Activated CD4-positive, alpha-beta T cell treated with anti-CD3 and anti-CD28 coated beads, Interleukin-2, amount 50 U/mL, for 4 hours (primary cell): Measurements from ENCODE around the gene CSNK1D.

Experiments
- DNase-seq, 2 experiments: peaks; one replicate each; pipeline ENCODE4 v3.0.0-alpha.2; 2020

Gene CSNK1D

DNA sequence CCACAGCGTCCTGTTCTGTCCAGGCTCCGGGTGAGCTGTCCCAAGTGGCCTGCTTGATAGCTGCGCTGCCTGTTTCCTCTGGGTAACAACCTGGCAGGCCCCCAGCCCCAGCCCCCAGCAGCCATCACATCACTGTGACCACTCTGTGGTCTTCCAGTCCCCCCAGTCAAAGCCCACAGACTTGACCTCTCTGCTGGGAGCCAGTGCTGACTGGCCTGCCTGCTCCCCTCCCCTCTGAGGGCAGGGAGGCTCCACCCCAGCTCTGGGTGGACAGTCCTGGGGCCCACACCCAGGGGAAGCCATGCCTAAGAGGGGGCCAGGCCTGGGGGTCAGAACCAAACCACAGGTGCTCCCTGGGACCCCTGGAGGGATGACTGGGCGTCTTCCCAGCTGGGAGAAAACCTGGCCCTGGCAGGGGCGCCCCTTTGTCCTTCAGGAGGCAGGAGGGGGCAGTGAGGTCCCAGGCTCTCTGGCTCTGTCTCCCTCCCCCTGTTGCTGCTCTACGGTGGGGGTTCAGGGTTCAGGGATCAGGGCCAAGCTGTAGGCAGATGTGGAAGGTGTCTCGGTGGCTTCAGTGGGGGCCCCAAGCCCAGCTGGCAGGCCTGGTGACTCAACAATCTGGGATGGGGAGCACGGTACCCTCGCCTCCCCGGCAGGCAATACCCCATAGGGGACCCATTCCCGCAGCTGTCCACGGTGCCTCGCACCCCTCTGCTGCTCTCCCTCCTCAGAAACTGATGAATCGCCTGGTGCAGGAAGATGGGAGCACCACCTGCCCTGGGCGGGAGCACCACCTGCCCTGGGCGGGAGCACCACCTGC is 46.5 kb downstream of the CSNK1D start:
- no peak for DNase-seq

DNA sequence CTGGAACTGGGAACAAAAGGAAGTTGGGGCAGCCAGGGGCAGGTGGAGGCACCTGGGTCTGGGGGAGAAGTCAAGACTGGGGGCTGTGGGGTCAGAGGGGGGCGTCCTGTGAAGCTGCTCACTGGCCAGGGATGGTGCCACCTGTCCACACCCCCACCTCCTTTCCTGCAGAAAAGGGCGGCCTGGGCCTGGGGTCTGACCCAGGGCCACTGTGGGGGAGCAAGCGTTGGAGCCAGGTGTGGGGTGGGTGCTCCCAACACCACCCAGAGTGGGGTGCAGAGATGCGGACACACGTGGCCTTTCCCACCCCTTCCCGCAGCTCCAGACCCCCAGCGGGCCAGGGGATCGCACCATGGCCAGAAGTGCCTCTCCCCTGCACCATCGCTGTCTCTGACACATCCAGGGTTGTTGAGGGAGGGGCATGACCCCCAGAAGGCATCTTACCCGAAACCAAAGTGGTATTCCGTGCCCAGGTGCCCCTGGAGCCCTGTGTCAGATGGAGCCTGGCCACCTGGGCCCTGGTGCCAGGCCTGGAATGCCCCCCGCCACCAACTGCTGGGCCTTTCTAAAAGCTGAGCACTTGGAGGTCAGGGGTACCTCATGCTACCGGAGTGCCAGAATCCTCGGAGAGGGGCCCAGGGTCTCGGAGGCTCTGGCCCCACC is 47.2 kb downstream of the CSNK1D start:
- DNase-seq: no peak

DNA sequence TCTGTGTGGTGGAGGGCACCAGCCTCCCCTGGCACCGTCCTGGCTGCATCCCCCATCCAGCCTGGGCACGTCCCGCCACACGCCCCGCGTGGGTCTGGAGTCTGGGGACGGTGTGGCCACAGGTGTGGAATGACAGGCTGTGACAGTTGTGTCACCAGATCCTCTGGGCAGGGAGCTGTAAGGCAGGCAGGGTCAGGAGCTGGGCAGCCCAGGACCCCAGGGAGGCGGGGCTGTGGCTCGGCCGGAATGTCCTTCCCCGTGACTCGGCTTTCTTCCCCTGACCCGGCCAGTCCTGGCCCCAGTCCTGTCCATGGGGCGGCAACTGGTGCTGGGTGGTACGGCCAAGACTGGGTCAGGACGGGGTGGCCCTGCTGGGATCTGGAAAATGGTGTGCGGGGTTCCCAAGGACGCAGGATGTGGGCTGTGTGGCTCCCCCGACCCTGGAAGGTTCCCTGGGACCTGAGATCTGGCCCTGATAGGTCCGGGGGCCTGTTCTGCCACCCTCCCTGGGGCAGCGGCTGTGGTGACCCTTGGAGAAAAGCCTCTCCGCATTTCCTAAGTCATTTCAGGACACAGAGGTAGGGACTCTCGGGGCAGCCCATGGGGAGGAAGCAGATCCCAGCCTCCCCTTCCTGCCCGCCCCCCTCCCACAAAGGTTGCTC is 48.0 kb downstream of the CSNK1D start:
- no peak for DNase-seq

DNA sequence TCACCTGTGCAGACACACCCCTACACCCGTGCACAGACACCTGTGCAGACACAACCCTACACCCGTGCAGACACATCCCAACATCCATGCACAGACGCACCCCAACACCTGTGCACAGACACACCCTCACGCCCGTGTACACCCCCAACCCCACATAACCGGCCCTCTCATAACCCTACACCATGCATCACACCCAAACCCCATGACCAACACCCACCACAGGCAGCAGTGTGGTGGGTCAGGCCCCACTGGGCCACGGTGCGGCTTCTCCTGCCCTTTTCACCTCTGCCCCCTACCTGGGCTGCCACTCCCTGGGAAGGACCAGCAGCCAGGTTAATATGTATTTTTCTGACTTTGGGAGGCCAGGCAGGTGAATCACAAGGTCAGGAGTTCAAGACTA is 48.8 kb downstream of the CSNK1D start:
- no peak for DNase-seq

DNA sequence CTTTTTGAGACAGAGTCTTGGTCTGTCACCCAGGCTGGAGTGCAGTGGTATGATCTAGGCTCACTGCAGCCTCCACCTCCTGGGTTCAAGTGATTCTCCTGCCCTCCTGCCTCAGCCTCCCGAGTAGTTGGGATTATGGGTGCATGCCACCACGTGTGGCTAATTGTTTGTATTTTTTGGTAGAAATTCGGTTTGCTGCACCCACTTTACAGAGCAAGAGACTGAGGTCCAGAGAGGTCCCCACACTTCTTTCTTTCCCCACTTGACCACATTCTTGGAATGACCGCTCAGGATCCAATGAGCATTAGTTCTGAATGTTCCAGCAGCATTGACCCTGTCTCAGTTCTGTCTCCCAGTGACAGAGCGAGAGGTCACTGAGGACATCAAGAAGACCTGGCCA is 50.0 kb downstream of the CSNK1D start:
- no peak for DNase-seq

DNA sequence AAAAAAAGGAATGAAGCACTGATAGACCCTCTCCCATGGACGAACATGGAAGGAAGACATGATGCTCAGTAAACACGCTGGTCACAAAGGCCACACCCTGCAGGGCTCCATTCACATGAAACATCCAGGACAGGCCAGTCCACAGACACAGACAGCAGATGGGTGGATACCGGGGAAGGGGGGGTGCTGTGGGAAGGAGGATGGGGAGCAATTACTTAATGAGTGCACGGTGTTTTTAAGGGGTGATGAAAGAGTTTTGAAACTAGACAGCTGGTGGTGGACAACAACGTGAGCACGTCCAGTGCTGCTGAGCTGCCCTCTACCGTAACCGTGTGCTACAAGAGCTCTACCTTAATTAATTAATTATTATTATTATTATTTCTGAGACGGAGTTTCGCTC is 50.7 kb downstream of the CSNK1D start:
- DNase-seq: no peak

DNA sequence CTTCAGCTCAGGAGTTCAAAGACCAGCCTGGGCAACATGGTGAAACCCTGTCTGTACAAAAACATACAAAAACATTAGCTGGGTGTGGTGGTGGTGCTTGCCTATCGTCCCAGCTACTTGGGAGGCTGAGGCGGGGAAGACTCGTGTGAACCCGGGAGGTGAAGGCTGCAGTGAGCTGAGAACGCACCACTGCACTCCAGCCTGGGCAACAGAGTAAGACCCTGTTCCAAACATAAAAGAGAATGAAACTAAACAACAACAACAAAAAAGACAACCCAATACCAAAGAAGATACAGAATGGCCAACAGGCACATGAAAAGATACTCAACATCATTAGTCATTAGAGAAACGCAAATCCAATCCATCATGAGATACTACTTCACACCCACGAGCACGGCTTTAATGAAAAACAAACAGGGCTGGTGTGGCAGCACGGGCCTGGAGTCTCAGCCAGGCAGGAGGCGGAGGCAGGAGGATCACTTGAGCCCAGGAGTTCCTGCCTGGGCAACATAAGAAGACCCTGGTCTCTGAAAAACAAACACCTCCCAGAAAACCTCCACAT is 52.1 kb downstream of the CSNK1D start:
- no peak for DNase-seq

DNA sequence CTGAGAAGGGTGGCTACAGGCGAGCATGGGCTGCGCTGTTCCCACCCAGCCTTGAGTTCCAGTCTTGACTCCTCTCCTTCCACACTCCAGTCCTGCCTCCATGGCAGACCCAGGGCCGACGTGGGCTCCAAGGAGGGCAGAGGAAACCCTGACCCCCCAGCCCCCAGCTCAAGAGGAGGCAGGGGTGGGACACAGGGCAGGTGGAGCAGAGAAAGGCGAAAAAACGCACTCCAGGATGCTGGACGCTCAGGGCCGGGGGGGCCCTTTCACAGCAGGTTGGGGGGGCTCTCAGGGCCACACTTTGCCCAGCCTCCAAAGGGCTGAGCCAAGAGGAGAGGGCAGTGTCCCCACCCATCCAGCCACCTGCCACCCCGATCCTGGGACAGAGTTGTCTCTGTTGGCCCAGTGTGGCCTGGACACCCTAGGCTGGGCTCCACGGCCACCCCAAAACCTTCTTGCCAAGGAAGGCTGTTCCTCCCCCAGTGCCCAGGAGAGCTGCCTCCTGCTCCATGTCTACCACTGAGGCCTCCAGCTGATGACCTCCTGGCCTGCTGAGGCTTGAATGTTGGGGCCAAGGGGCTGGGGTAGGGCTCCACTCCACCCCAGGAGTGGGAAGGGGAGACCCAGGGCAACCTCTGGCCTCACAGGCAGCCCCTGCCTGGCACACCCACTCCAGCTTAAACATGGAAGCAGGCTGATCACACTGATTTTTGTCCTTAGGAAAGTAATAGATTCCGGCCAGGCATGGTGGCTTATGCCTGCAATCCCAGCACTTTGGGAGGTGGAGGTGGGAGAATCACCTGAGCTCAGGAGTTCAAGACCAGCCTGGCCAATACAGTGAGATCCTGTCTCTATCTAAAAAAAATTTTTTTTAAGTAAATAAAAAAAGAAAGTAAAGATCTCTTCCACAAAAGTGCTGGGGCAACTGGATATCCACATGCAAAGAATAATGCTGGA is 53.5 kb downstream of the CSNK1D start:
- DNase-seq: no peak

DNA sequence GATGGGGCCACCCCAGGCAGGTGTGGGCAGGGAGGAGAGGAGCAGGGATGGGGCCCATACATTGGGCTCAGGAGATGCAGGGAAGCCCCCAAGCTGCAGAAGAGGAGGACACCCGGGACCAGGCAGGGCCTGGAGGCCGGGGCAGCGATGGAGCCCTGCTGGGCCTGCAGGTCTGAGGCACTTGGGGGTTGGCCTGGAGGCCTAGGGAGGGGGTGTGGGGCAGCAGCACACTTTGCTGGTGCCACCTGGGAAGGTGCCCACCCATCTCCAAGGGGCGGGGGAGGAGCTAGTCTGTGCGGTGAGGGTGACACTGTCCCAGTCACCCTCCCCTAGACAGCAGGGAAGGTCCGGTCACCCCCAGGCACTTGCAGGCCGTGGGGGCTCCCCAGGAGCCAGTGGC is 54.4 kb downstream of the CSNK1D start:
- DNase-seq: no peak

DNA sequence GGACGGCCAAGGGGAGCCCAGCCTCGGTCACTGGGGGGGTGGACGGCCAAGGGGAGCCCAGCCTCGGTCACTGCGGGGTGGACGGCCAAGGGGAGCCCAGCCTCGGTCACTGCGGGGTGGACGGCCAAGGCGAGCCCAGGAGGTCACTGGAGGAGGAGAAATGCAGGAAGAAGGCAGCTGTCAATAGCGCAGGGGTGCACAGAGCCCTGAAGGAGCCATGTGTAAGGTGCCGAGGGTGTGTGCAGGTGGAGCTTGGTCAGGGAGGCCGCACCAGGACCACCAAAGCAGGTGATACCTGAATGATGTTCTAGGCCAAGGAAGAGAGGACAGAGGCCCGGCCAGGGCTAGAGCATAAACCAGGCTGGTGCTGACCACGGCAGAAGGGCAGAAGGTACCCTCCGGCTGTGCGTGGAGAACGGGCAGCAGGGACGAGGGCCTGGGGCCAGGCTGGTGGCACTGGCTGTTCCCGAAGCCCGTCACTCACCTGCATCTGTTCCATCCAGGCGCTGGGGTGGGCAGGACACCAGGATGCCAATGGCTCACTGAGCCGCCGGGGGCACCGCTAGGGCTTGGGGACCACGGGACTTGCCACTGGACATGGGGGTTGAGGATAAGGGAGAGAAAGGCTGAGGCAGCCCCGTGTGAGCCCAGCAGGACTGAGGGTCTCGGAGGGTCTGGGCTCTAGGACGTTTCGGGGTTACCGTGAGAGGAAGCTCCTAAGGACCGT is 55.0 kb downstream of the CSNK1D start:
- DNase-seq: no peak

DNA sequence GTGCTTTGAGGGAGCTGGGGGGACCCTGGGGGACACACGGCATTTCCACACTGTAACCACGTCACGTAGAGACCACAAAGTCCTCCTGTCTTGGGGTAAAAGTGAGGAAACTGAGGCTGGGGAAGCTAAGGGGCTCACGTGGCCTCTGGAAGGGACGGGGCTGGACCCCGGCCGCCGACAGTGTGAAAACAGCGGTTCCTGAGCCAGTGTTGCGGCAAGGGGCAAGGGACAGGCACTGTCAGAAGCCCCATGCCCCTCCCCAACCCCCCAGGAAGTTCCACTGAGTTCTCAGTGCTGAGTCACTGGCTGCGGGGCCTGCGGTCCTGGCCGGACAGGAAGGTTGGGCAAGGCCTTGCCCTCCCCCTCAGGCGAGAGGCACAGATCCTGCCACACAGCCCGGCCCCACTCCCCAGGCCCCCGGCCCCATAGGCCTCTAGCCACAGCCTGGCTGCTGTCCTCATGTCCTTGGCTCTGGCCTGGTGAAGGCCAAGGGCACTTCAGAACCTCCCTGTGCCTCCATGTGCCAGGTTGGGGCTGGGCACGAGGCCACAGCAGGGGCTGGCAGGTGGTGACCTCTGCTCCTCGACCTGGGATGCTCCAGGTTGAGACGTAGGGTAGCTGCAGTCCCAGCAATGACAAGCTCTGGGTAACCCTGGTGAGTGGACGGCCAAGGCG is 55.8 kb downstream of the CSNK1D start:
- DNase-seq: no peak

DNA sequence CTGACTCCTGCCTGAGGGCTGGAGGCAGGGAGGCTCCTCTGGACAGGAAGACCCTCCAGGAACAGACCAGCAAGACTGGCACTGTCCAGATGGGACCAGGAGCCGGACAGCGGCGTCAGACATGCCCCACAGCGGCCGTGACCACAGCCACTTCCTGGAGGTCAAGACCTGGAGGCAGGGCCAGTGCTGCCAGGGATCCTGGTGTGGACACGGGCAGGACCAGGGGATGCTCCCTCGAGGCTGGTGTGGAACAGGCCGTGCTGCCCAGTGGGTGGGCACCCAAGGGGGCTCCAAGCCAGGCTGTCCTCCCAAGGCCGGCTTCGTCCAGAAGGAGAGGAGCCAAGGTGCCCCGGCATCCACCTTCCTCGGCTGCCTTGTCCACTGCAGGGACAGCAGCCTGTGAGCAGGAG is 56.4 kb downstream of the CSNK1D start:
- DNase-seq: no peak

DNA sequence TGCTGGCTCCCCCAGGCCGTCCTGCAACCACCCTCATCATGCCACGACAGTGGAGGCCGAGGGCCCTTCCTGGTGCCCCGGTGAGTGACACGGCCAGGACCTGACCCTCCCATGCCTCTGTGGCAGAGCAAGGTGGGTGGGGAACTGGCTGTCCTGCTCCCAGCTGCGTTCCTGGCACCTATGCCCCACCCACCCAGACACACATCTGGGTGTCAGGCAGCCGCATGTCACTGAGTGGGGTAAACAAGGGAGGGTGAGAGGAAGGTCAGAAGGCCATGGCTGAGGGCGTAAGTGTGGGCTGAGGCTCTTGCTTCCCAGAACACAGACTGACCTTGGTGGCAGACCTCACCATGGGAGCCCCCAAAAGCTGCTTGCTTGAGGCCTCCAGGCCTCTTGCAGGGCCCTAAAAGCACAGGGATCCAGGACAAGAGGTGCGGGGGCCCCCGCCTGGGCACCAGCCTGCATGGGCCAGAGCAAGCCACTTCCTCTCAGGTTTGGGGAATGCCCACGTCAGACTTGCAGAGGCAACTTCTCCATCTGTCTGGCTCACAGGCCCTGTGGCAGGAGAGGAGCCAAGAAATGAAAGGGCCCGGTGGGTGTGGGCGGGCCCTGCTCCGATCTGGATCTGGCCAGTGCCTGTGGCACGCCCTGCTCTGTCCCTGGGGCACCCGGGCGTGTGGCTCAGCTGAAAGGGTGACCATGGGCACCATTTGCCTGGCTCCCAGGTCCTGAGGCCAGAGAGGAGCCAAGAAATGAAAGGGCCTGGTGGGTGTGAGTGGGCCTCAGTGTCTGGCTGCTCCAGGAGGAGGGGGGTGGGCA is 57.0 kb downstream of the CSNK1D start:
- DNase-seq: no peak

DNA sequence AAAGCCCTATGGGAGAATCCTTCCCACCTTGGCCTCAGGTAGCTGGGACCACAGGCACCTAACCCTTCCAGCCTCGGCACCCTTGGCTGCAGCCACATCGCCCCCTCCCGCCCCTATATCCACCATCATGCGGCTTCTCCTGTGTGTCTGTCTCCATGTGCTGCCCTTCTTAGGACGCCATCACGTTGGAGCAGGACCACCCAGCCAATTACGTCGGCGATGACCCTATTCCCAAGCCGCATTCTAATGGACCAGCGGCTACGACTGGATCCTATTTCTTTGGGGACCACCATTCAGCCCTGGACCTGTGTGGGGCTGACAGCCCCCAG is 57.6 kb downstream of the CSNK1D start:
- no peak for DNase-seq

DNA sequence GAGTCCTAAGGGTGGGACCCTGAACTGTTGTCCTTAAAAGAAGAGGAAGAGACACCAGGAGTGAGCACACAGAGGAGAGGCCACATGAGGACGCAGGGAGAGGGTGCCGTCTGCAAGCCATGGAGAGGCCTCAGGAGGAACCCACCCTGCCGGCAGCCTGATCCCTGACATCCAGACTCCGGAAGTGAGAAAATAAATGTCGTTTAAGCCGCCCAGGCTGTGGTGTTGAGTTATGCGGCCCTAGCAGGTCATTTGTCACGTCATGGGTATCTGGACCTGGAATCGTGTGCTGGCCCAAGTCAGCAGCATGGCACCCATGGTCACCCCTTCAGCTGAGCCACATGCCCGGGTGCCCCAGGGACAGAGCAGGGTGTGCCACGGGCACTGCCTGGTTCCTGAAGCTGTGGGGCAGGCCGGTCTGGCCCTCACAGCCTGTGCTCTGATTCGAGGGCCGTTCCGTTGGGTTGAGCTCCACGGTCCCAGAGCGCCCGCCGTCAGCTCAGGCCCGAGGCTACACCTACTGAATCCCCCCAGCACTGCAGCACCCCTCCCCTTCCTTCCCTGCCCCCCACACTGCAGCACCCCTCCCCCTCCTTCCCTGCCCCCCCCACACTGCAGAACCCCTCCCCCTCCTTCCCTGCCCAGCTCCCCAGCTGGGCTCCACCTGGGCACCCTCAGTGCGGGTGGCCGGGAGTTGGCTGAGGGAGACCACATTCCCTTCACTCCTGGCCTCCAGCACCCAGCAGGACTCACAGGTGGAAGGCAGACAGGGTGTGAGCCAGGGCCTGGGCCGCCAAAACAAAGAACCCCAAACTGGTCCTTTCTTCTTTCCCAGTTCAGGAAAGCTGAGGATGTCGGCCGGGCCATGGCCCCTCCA is 58.2 kb downstream of the CSNK1D start:
- DNase-seq: no peak

DNA sequence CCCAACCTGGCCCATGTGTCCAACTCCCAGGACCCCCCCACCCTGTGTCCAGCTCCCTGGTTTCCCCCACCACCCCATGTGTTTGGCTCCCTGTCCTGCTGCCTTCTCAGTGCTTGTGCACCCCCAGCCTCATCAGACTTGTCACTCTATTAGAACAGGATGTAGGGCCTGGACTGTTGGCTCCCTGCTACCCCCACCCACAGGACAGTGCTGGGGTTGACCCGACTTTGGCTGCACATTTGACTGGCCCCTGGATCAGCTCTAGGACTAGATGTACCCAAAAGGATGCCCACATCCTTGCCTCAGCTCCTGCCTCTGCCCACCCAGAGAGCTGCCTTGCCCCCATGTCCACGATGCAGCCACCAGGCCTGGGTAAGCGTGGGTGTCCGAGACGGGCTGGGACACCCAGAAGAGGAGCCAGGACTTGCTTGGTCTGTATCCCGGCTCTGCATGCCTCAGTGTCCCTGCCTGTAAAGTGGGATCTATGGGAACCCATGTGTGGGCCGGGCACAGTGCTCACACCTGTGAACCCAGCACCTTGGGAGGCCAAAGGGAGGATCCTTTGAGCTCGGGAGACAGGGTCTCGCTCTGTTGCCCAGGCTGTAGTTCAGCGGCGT is 59.4 kb downstream of the CSNK1D start:
- DNase-seq: no peak

DNA sequence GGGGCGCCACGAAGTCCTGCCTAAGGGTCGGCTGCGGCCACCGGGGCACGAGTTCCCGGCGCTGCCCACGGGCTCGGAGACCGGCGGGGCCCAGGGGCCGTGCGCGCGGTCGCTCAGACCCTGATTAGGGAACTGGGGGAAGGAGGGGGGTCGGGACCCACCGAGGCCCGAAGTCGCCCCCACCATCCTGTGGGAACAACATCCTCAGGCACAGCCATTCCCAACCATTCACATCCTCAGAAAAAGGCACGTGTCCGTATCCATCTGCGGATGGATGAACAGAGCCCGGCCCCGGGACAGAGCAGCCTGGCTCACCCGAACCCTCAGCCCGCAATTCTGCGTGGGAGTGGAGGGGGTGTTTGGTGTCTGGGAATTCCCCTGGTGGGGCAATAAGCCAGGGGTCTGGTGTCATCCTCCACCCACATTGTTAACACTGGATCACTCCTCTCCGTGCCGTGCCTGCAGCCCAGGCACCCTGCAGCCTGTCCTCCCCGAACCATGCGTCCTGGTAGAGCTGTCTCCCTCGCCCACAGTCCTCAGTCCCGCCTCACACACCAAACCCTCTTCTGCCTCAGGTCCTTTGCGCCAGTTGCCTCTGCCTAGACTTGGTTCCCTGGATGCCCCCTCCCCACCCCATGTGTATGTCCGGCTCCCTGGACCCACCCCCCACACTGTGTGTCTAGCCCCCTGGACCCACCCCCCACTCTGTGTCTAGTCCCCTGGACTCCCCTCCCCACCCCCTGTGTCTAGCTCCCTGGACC is 60.1 kb downstream of the CSNK1D start:
- peak; percentile 84 to 87 for DNase-seq
